Measurements from ENCODE around the gene MCUB.
"Not testable (repeated sequence)": the region's sequence is repeated elsewhere in the genome, so short reads cannot be mapped to it uniquely, and the experiment has no call there.

Gene MCUB

GRCh38 chr4:109553130-109553529 is 6.9 kb upstream of the MCUB start:
- H3K4me3 ChIP-seq = no peak overlapping the region
- no peak overlapping the region for H3K27ac ChIP-seq
- H3K27me3 ChIP-seq = no peaks in the 10 kb centered on the region
- H3K36me3 ChIP-seq = peaks cover 0 to 18% (median 7%) of the 10 kb centered on the region in 11 experiments; a peak in 8 of 22 replicates
- no peaks in the 10 kb centered on the region for H4K20me1 ChIP-seq
- no peak for TF ChIP-seq Cebpa-rat (IDR thresholded peaks at IDR 0.05)
- no peak overlapping the region for H3K4me2 ChIP-seq
- no peak overlapping the region for H3K9ac ChIP-seq
- H3K9me3 ChIP-seq (replicated peaks in 1 of 11) = peaks cover 9 to 23% (median 16%) of the 10 kb centered on the region in 11 experiments
- peaks cover 6 to 22% (median 11%) of the 10 kb centered on the region in 10 experiments; a peak in 19 of 20 replicates for H3K4me1 ChIP-seq

DNA sequence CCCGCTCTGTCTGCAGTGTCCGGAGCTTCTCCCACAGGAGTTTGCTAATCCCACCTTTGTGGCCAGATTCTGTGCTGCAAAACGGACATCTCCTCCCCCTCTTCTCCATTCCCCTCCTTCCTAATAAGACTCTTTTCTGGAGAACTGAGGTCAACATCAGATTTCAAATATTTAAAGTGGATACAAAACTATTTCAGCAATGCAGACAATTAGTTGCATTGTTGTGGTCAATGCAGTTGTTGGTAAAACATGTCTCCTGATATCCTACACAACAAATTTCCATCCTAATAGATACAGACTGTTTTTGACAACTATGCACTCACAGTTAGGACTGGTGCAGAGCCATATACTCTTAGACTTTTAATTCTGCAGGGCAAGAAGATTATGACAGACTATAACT is 5.1 kb upstream of the MCUB start:
- peaks cover 7 to 18% (median 15%) of the 10 kb centered on the region in 11 experiments for H3K9me3 ChIP-seq (replicated peaks in 1 of 11)
- H3K4me2 ChIP-seq = no peak overlapping the region
- no peak overlapping the region for H3K9ac ChIP-seq
- no peak for TF ChIP-seq Cebpa-rat (IDR thresholded peaks at IDR 0.05)
- peaks cover 0 to 14% (median 10%) of the 10 kb centered on the region in 11 experiments; a peak in 14 of 22 replicates for H3K27me3 ChIP-seq
- no peak overlapping the region for H3K4me3 ChIP-seq
- H4K20me1 ChIP-seq = no peaks in the 10 kb centered on the region
- H3K36me3 ChIP-seq = peaks cover 0 to 18% (median 5%) of the 10 kb centered on the region in 11 experiments; a peak in 4 of 22 replicates
- H3K27ac ChIP-seq = no peak overlapping the region
- H3K4me1 ChIP-seq = peaks cover 0 to 12% (median 5%) of the 10 kb centered on the region in 10 experiments; a peak in 10 of 20 replicates

GRCh38 chr4:109557433-109557832 is 2.6 kb upstream of the MCUB start:
- Histone ChIP-seq H3K4me1 (peaks cover 11 to 23% (median 18%) of the 10 kb centered on the region in 10 experiments), H4K20me1 (no peaks in the 10 kb centered on the region; a peak in 1 of 22 replicates), H3K27me3 (peaks cover 0 to 17% (median 10%) of the 10 kb centered on the region in 11 experiments; a peak in 14 of 22 replicates)

GRCh38 chr4:109558095-109558494 is 2.0 kb upstream of the MCUB start:
- Histone ChIP-seq H3K9me3 (replicated peaks in 1 of 11) (peaks cover 7 to 18% (median 15%) of the 10 kb centered on the region in 11 experiments), H3K27me3 (peaks cover 0 to 17% (median 10%) of the 10 kb centered on the region in 11 experiments; a peak in 14 of 22 replicates), H3K4me1 (peaks cover 17 to 27% (median 22%) of the 10 kb centered on the region in 10 experiments)
- H4K20me1 ChIP-seq, H3K4me2 ChIP-seq, H3K27ac ChIP-seq, H3K9ac ChIP-seq, H3K36me3 ChIP-seq, H3K4me3 ChIP-seq: not testable (repeated sequence)

More at GRCh38 chr4:109557433-109557832, 2.6 kb upstream of the MCUB start:
- H3K9ac ChIP-seq = no peak overlapping the region
- H3K4me3 ChIP-seq = no peak overlapping the region
- no peak for TF ChIP-seq Cebpa-rat (IDR thresholded peaks at IDR 0.05)
- peaks cover 0 to 16% (median 5%) of the 10 kb centered on the region in 11 experiments; a peak in 3 of 22 replicates for H3K36me3 ChIP-seq
- no peak overlapping the region for H3K4me2 ChIP-seq
- peaks cover 7 to 18% (median 15%) of the 10 kb centered on the region in 11 experiments for H3K9me3 ChIP-seq (replicated peaks in 1 of 11)
- no peak overlapping the region for H3K27ac ChIP-seq

DNA sequence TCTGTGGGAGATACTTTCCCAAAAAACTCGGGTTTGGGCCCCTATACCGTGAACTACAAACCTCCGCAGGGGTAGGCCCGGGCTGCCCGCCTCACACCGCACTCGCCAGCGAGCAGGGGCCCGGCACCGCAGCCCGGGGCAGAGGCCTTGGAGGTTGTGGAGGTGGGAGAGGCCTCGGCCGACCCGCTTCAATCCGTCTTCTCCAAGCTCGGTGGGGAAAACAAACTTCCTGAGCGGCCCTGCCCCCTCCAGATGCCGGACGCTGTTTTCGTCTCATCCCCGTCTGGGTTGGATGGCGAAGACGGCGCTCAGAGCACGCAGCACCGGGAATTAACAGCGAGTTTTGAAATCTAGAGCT is 442 bp upstream of the MCUB start:
- Histone ChIP-seq H3K27ac (peak overlapping the region; percentile 34 to 95 (median 81); a peak in 20 of 22 replicates), H3K4me2 (peak overlapping the region; percentile 77 to 99 (median 96)), H3K9ac (peak overlapping the region; percentile 74 to 92 (median 83)), H3K27me3 (peaks cover 0 to 17% (median 10%) of the 10 kb centered on the region in 11 experiments; a peak in 14 of 22 replicates), H3K4me1 (peaks cover 17 to 27% (median 22%) of the 10 kb centered on the region in 10 experiments), H4K20me1 (peaks cover 0 to 12% (median 0%) of the 10 kb centered on the region in 11 experiments; a peak in 3 of 22 replicates), H3K36me3 (peaks cover 0 to 11% (median 5%) of the 10 kb centered on the region in 11 experiments; a peak in 4 of 22 replicates), H3K9me3 (replicated peaks in 1 of 11) (peaks cover 7 to 18% (median 15%) of the 10 kb centered on the region in 11 experiments), H3K4me3 (peak overlapping the region; percentile 71 to 94 (median 84))
- no peak for TF ChIP-seq Cebpa-rat (IDR thresholded peaks at IDR 0.05)

DNA sequence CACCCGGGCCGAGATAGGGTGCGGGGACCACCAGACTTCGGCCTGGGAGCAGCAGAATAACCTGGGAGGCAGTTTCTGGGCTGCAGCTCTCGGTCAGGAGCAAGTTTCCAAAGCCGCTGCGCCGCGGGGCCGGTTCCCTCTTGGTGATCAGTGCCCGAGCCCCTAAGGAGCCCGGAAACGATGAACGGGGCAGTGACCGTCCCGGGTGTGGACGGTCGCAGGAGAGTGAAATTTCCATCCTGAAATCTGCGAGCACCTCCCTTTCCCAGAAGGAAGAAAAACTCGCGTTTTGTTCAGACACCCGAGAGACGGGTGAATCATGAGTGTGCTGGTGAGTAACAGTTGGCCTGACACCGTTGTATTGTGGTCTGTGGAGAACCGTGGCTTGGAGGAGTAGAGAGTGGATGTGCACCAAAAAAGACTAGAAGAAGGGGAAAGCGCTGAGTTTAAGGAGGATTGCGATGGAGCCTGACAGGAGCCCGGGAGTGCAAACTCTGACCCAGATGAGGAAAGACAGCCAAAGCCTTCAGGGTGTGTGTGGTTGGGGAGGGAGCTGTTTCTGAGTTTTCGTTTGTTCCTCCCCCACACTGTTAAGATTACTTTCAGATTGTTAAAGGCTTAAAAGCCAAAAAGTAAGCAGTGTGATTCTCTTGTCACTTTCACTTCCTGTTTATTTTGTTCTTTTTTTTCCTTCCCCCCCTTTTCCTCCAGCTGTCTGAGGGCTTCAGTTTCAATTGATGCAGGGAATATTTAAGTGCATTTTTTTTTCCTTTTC is 828 bp downstream of the MCUB start:
- H3K4me1 ChIP-seq = peaks cover 17 to 27% (median 22%) of the 10 kb centered on the region in 10 experiments
- peak overlapping the region; percentile 58 to 95 (median 81) for H3K27ac ChIP-seq
- H3K4me3 ChIP-seq = peak overlapping the region; percentile 71 to 94 (median 84)
- peaks cover 0 to 18% (median 5%) of the 10 kb centered on the region in 11 experiments; a peak in 4 of 22 replicates for H3K36me3 ChIP-seq
- peak overlapping the region; percentile 77 to 99 (median 96) for H3K4me2 ChIP-seq
- H3K9ac ChIP-seq = peak overlapping the region; percentile 74 to 92 (median 83)
- peaks cover 0 to 17% (median 10%) of the 10 kb centered on the region in 11 experiments; a peak in 14 of 22 replicates for H3K27me3 ChIP-seq
- no peak for TF ChIP-seq Cebpa-rat (IDR thresholded peaks at IDR 0.05)
- peaks cover 7 to 18% (median 15%) of the 10 kb centered on the region in 11 experiments for H3K9me3 ChIP-seq (replicated peaks in 1 of 11)
- H4K20me1 ChIP-seq = peaks cover 0 to 23% (median 0%) of the 10 kb centered on the region in 11 experiments; a peak in 3 of 22 replicates

- Histone ChIP-seq H3K4me3 (no peak overlapping the region), H3K9ac (no peak overlapping the region), H3K4me2 (peak overlapping the region; percentile 77 to 99 (median 96); a peak in 19 of 22 replicates), H3K27me3 (peaks cover 0 to 17% (median 10%) of the 10 kb centered on the region in 11 experiments; a peak in 14 of 22 replicates), H3K9me3 (replicated peaks in 1 of 11) (peaks cover 2 to 9% (median 8%) of the 10 kb centered on the region in 11 experiments; a peak in 21 of 22 replicates), H3K4me1 (peaks cover 17 to 31% (median 26%) of the 10 kb centered on the region in 10 experiments), H4K20me1 (peaks cover 0 to 26% (median 0%) of the 10 kb centered on the region in 11 experiments; a peak in 3 of 22 replicates), H3K36me3 (peaks cover 0 to 20% (median under 1%) of the 10 kb centered on the region in 11 experiments; a peak in 3 of 22 replicates), H3K27ac (no peak overlapping the region)
- TF ChIP-seq Cebpa-rat (IDR thresholded peaks at IDR 0.05) = no peak
These were observed 2.6 kb downstream of the MCUB start for GRCh38 chr4:109562457-109563239.

- H3K9ac ChIP-seq = no peak overlapping the region
- H3K27ac ChIP-seq = no peak overlapping the region
- H3K27me3 ChIP-seq = no peaks in the 10 kb centered on the region
- H4K20me1 ChIP-seq = peaks cover 0 to 48% (median 4%) of the 10 kb centered on the region in 11 experiments; a peak in 10 of 22 replicates
- peaks cover 18 to 32% (median 28%) of the 10 kb centered on the region in 10 experiments for H3K4me1 ChIP-seq
- peaks cover 0 to 14% (median 0%) of the 10 kb centered on the region in 11 experiments; a peak in 1 of 22 replicates for H3K36me3 ChIP-seq
- no peak for TF ChIP-seq Cebpa-rat (IDR thresholded peaks at IDR 0.05)
- peaks cover 0 to 5% (median 0%) of the 10 kb centered on the region in 11 experiments; a peak in 1 of 22 replicates for H3K9me3 ChIP-seq (replicated peaks in 1 of 11)
- H3K4me2 ChIP-seq = no peak overlapping the region
- H3K4me3 ChIP-seq = no peak overlapping the region
These were observed 11.4 kb downstream of the MCUB start for GRCh38 chr4:109571494-109571893.

All from BLaER1 treated with 17β-estradiol and CSF1 and Interleukin-3, amounts not matched to agents 10 nM and 100 nM (cell line).